H1 (cell line): ENCODE measurements around the gene PTPN18. TPM values are rescaled to one million over a fixed set of nuclear protein-coding genes. Genes with fewer than 3 reads are reported as not detected.

Experiments
- KDM4A ChIP-seq: IDR thresholded peaks from one replicate; pipeline ENCODE4 v1.7.1; 2012; ENCODE audit warnings: low read depth, mild to moderate bottlenecking, moderate library complexity, low read length, inconsistent platforms; ENCODE audit not compliant: severe bottlenecking
- RNF2 ChIP-seq: fragments of 200-900, 300-1000 bp; sonication (generic); IDR thresholded peaks from 2 replicates; pipeline ENCODE4 v1.7.1; 2016; ENCODE audit warnings: borderline replicate concordance, low read depth, mild to moderate bottlenecking, antibody characterized with exemption, low read length; ENCODE audit not compliant: poor library complexity, severe bottlenecking; ENCODE audit errors: missing control alignments
- SIN3A ChIP-seq, 2 experiments: IDR thresholded peaks in 1 of 2; conservative IDR thresholded peaks in 1 of 2; 2 replicates each; pipeline ENCODE4 v1.6.1; 2011 to 2012; ENCODE audit warnings: low read length in 2 of 2, improper control_type of control experiment in 1 of 2, low read depth in 1 of 2, mild to moderate bottlenecking in 1 of 2
- SP2 ChIP-seq: IDR thresholded peaks from 2 replicates; pipeline ENCODE4 v1.6.1; 2012; ENCODE audit warnings: mild to moderate bottlenecking, low read length, inconsistent platforms
- polyA plus RNA-seq, 7 experiments: library from polyadenylated mRNA; depleted of rRNA in 3 of 7; stranded (reverse) in 5 of 7; unstranded in 2 of 7; fragments of >200 nt in 5 of 7; fragments of 200-250 nt in 2 of 7; gene quantifications; 1 replicate in 5 of 7; 2 replicates in 1 of 7; 4 replicates in 1 of 7; pipeline versions ENCODE4 v1.2.1 to v1.2.3, GENCODE V29; 2011 to 2013; ENCODE audit warnings: missing spikeins in 2 of 7, mixed read lengths in 2 of 7
- total RNA-seq: library from RNA; stranded (reverse); fragmentation: NEBNext Ultra II Directional; extraction: Animal tissue kit (Norgen Biotek cat#: 25700); gene quantifications from 2 replicates; pipeline ENCODE4 v1.2.1, GENCODE V29; 2021

PTPN18 gene
- total and polyA plus RNA-seq, 2 of the 8 experiments (the other 6 are each of a cell fraction or from before 2014, with no cell fraction given), result 13.2 to 14.7 TPM

GRCh38 chr2:130342020-130342532 is 13.8 kb upstream of the PTPN18 start (continued):
- peak; percentile 85 for TF ChIP-seq KDM4A
- no peak for TF ChIP-seq RNF2
- peak in 1 of 2 experiments; percentile 56; a peak in 2 of 4 replicates for TF ChIP-seq SIN3A (conservative IDR thresholded peaks at IDR 0.05 in 1 of 2, IDR thresholded peaks at IDR 0.05 in 1 of 2; ENCODE audit: low read depth in 1 of 2, low read length in 2 of 2)
- TF ChIP-seq SP2, result no peak
- TF ChIP-seq, all 59 proteins: peak for 9
